ENCODE measurements around the gene ABCA8. TPM values are rescaled to one million over a fixed set of nuclear protein-coding genes. Genes with fewer than 3 reads are reported as not detected.
"Not testable (repeated sequence)": the region's sequence is repeated elsewhere in the genome, so short reads cannot be mapped to it uniquely, and the experiment has no call there.

The ABCA8 gene
- total RNA-seq, 1 donor from 2014 or later: 0.31 TPM

DNA sequence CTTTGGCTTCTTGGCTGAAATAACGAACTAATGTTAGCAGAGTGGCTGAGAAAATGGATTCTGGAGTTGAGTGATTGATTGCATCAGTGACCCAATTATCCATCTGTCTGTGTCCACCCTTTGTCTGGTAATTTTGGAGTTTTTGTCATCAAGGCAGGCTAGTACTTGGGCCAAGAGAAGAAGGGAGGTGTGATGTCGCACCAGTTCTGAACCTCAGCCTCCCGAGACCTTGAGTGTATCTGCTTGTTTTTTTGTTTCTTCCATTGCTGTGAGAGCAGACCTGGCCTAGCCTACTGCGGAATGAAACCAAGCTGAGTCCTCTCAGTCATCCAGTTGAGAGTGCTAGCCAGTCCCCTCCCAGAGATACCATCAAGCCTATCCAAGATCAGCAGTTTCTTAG, 4.5 kb downstream of the ABCA8 start:
- Mint-ChIP-seq H3K36me3 (ENCODE audit: insufficient read depth) (no peaks in the 10 kb centered on the region), H3K9me3 (ENCODE audit: low read depth) (no peaks in the 10 kb centered on the region)
- TF ChIP-seq, protein P1, sequence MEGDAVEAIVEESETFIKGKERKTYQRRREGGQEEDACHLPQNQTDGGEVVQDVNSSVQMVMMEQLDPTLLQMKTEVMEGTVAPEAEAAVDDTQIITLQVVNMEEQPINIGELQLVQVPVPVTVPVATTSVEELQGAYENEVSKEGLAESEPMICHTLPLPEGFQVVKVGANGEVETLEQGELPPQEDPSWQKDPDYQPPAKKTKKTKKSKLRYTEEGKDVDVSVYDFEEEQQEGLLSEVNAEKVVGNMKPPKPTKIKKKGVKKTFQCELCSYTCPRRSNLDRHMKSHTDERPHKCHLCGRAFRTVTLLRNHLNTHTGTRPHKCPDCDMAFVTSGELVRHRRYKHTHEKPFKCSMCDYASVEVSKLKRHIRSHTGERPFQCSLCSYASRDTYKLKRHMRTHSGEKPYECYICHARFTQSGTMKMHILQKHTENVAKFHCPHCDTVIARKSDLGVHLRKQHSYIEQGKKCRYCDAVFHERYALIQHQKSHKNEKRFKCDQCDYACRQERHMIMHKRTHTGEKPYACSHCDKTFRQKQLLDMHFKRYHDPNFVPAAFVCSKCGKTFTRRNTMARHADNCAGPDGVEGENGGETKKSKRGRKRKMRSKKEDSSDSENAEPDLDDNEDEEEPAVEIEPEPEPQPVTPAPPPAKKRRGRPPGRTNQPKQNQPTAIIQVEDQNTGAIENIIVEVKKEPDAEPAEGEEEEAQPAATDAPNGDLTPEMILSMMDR (IDR thresholded peaks at IDR 0.05; ENCODE audit: unreplicated experiment): no peak

GRCh38 chr17:68947868-68948267, 7.3 kb downstream of the ABCA8 start:
- not testable (repeated sequence) for H3K4me1 Mint-ChIP-seq (ENCODE audit: low read depth); H3K4me3 Mint-ChIP-seq (ENCODE audit: low read depth); H3K9me3 Mint-ChIP-seq (ENCODE audit: low read depth); H3K27me3 Mint-ChIP-seq; H3K36me3 Mint-ChIP-seq (ENCODE audit: insufficient read depth); DNase-seq (ENCODE audit: low spot score, unreplicated experiment); H3K27ac Mint-ChIP-seq

More for the DNA sequence above, 4.5 kb downstream of the ABCA8 start:
- no peaks in the 10 kb centered on the region for H3K27me3 Mint-ChIP-seq
- H3K4me1 Mint-ChIP-seq (ENCODE audit: low read depth): peaks cover 1% of the 10 kb centered on the region
- no peak overlapping the region for H3K27ac Mint-ChIP-seq
- no peak overlapping the region for H3K4me3 Mint-ChIP-seq (ENCODE audit: low read depth)
- DNase-seq (ENCODE audit: low spot score, unreplicated experiment): no peak

DNA sequence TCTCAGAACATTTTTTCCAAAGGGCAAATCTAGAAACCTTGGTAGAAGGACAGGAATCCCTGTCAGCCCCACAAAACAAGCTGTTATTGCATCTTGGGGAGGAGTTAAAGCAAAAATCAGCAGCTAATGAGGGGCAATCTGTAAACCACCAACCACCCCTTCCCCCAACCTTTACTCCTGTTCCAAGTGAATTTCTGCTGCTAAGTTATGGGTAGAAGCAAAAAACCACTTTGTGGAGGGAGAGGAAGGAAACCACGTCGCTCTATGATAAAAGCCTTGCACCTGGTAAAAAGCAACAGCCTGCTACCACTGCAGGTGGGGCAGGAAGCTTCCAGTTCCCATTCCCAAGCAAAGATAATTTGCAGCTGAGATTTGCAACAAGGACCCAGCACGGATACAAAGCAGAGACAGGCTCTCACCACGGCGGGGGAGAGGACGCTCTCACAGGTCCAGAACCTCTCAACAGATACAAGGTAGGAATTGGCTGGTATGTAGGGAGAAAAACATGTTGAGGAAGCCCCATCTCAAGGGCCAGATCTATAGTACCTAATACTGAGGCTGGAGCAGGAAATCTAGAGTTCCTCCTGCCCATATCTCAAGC, 10.7 kb downstream of the ABCA8 start:
- Mint-ChIP-seq H3K27me3 (no peaks in the 10 kb centered on the region), H3K9me3 (ENCODE audit: low read depth) (no peaks in the 10 kb centered on the region), H3K27ac (no peak overlapping the region), H3K4me3 (ENCODE audit: low read depth) (no peak overlapping the region), H3K36me3 (ENCODE audit: insufficient read depth) (no peaks in the 10 kb centered on the region), H3K4me1 (ENCODE audit: low read depth) (peaks cover 14% of the 10 kb centered on the region)
- DNase-seq (ENCODE audit: low spot score, unreplicated experiment): no peak
- TF ChIP-seq, protein P1 (IDR thresholded peaks at IDR 0.05; ENCODE audit: unreplicated experiment): no peak

- H3K9me3 Mint-ChIP-seq (ENCODE audit: low read depth); H3K36me3 Mint-ChIP-seq (ENCODE audit: insufficient read depth); H3K27ac Mint-ChIP-seq; H3K4me3 Mint-ChIP-seq (ENCODE audit: low read depth); DNase-seq (ENCODE audit: low spot score, unreplicated experiment); H3K27me3 Mint-ChIP-seq: not testable (repeated sequence)
- peaks cover 14% of the 10 kb centered on the region for H3K4me1 Mint-ChIP-seq (ENCODE audit: low read depth)
Measured at GRCh38 chr17:68943812-68944182, 11.4 kb downstream of the ABCA8 start.

DNA sequence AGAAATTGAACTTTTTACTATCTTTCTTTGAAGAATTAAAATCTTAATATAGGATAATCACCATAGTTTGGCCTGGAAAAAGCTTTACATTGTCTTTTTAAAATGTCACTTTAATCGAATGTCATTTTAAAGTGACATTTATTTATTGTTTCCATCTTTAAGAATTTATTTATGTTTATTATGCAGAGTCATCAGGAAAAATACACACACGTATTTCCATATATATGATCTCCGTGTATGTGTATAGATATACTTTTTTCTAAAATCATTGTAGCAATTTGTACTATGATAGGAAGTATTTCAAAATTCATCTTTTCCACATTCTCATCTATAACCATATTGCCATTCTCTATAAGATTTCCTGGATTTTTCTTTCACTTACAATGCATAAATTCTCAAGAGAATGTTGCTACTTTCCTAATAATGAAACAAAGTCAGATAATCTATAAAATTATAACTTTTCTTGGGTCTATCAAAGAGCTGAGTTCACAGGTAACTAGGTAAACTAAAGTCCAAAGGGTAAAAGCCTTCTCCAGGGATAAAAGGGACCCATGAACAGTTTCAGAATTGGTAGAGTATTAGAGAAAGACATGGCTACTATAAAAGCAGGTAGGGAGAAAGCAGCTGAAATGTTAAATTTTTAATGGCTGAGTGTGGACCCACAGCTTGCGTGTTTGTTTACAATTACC, 11.9 kb downstream of the ABCA8 start:
- no peaks in the 10 kb centered on the region for H3K9me3 Mint-ChIP-seq (ENCODE audit: low read depth)
- H3K27me3 Mint-ChIP-seq: no peaks in the 10 kb centered on the region
- H3K4me1 Mint-ChIP-seq (ENCODE audit: low read depth): peaks cover 14% of the 10 kb centered on the region
- TF ChIP-seq, protein P1 (IDR thresholded peaks at IDR 0.05; ENCODE audit: unreplicated experiment): no peak
- no peaks in the 10 kb centered on the region for H3K36me3 Mint-ChIP-seq (ENCODE audit: insufficient read depth)
- H3K27ac Mint-ChIP-seq: no peak overlapping the region
- H3K4me3 Mint-ChIP-seq (ENCODE audit: low read depth): no peak overlapping the region
- DNase-seq (ENCODE audit: low spot score, unreplicated experiment): no peak

- Mint-ChIP-seq H3K27ac (no peak overlapping the region), H3K36me3 (ENCODE audit: insufficient read depth) (no peaks in the 10 kb centered on the region), H3K27me3 (no peaks in the 10 kb centered on the region), H3K4me1 (ENCODE audit: low read depth) (peaks cover 14% of the 10 kb centered on the region), H3K9me3 (ENCODE audit: low read depth) (no peaks in the 10 kb centered on the region), H3K4me3 (ENCODE audit: low read depth) (no peak overlapping the region)
- TF ChIP-seq, protein P1 (IDR thresholded peaks at IDR 0.05; ENCODE audit: unreplicated experiment): no peak
- DNase-seq (ENCODE audit: low spot score, unreplicated experiment): no peak
Measured at GRCh38 chr17:68942389-68942788, 12.8 kb downstream of the ABCA8 start.

All from progenitor cell of endocrine pancreas (in vitro differentiated cells).